ENCODE results near the gene IFNA7. TPM values are rescaled to one million over a fixed set of nuclear protein-coding genes. Genes with fewer than 3 reads are reported as not detected.

IFNA7 gene
- not detected in 5 replicates for total RNA-seq (2022; extraction: Qiagen RNA extraction; ENCODE audit: low read depth)

GRCh38 chr9:21202105-21202504 lies at the start of gene IFNA7:
TSS of gene IFNA7 (minus strand) at chr9:21202205. CDS start at chr9:21202165, 40 bp downstream.

GRCh38 chr9:21239911-21240310 lies 37.9 kb upstream of the IFNA7 start, which contains the start of gene IFNA14:
TSS of gene IFNA14 (minus strand) at chr9:21240005. CDS start at chr9:21239935, 70 bp downstream.

GRCh38 chr9:21228122-21228521 lies 26.1 kb upstream of the IFNA7 start, which contains the start of gene IFNA17:
TSS of gene IFNA17 (minus strand) at chr9:21228222. CDS start at chr9:21228173, 49 bp downstream.

GRCh38 chr9:21217211-21217610 lies 15.2 kb upstream of the IFNA7 start, which contains the start of gene IFNA16:
TSS of gene IFNA16 (minus strand) at chr9:21217311. CDS start at chr9:21217305, 6 bp downstream.

GRCh38 chr9:21207043-21207442 lies 5.0 kb upstream of the IFNA7 start, which contains the start of gene IFNA10:
TSS of gene IFNA10 (minus strand) at chr9:21207143. CDS start at chr9:21207097, 46 bp downstream.

GRCh38 chr9:21187487-21187886 lies 14.5 kb downstream of the IFNA7 start, which contains the start of gene IFNA4:
TSS of gene IFNA4 (minus strand) at chr9:21187587. CDS start at chr9:21187531, 56 bp downstream.

GRCh38 chr9:21166560-21166959 lies 35.4 kb downstream of the IFNA7 start, which contains the start of gene IFNA21:
TSS of gene IFNA21 (minus strand) at chr9:21166660. CDS start at chr9:21166612, 48 bp downstream.

Other genes starting within 250 kb of the IFNA7 start
- gene HACD4, start 170.6 kb downstream of the IFNA7 start, total RNA-seq (2022; extraction: Qiagen RNA extraction; ENCODE audit: low read depth): 0.91 to 1.3 TPM (median 1.1 TPM) in 5 replicates
- not detected in 5 replicates for gene IFNB1, start 124.3 kb downstream of the IFNA7 start, total RNA-seq (2022; extraction: Qiagen RNA extraction; ENCODE audit: low read depth)
- not detected in 5 replicates for gene IFNW1, start 60.4 kb downstream of the IFNA7 start, total RNA-seq (2022; extraction: Qiagen RNA extraction; ENCODE audit: low read depth)
- not detected in 5 replicates for gene IFNA21, start 35.5 kb downstream of the IFNA7 start, total RNA-seq (2022; extraction: Qiagen RNA extraction; ENCODE audit: low read depth)
- not detected in 5 replicates for gene IFNA4, start 14.6 kb downstream of the IFNA7 start, total RNA-seq (2022; extraction: Qiagen RNA extraction; ENCODE audit: low read depth)
- not detected in 5 replicates for gene IFNA10, start 4.9 kb upstream of the IFNA7 start, total RNA-seq (2022; extraction: Qiagen RNA extraction; ENCODE audit: low read depth)
- gene IFNA16, start 15.1 kb upstream of the IFNA7 start, total RNA-seq (2022; extraction: Qiagen RNA extraction; ENCODE audit: low read depth): not detected in 5 replicates
- not detected in 5 replicates for gene IFNA17, start 26.0 kb upstream of the IFNA7 start, total RNA-seq (2022; extraction: Qiagen RNA extraction; ENCODE audit: low read depth)
- not detected in 5 replicates for gene IFNA14, start 37.8 kb upstream of the IFNA7 start, total RNA-seq (2022; extraction: Qiagen RNA extraction; ENCODE audit: low read depth)
- not detected in 5 replicates for gene IFNA5, start 103.1 kb upstream of the IFNA7 start, total RNA-seq (2022; extraction: Qiagen RNA extraction; ENCODE audit: low read depth)
- gene KLHL9, start 133.2 kb upstream of the IFNA7 start, total RNA-seq (2022; extraction: Qiagen RNA extraction; ENCODE audit: low read depth): 13.3 to 20.5 TPM (median 18.6 TPM) in 5 replicates
- gene IFNA6, start 148.7 kb upstream of the IFNA7 start, total RNA-seq (2022; extraction: Qiagen RNA extraction; ENCODE audit: low read depth): not detected in 5 replicates
- not detected in 5 replicates for gene IFNA13, start 165.9 kb upstream of the IFNA7 start, total RNA-seq (2022; extraction: Qiagen RNA extraction; ENCODE audit: low read depth)
- not detected in 5 replicates for gene IFNA2, start 183.2 kb upstream of the IFNA7 start, total RNA-seq (2022; extraction: Qiagen RNA extraction; ENCODE audit: low read depth)
- not detected in 5 replicates for gene IFNA8, start 206.9 kb upstream of the IFNA7 start, total RNA-seq (2022; extraction: Qiagen RNA extraction; ENCODE audit: low read depth)
- not detected in 5 replicates for gene IFNA1, start 238.2 kb upstream of the IFNA7 start, total RNA-seq (2022; extraction: Qiagen RNA extraction; ENCODE audit: low read depth)

Measured in A549 treated with GW870086 at 1 μM for 4 hours (cell line).